A549 treated with GW870086 at 1 μM for 4 hours (cell line): ENCODE data around the gene DEFB125. TPM values are rescaled to one million over a fixed set of nuclear protein-coding genes. Genes with fewer than 3 reads are reported as not detected.

Experiments
- total RNA-seq: library from RNA; stranded (reverse); fragments of 200-300 nt; extraction: Qiagen RNA extraction; gene quantifications from 5 replicates; pipeline ENCODE4 v1.2.3, GENCODE V29; 2022; ENCODE audit warnings: low read depth

The DEFB125 gene
- not detected in 5 replicates for total RNA-seq

GRCh38 chr20:87401-87800 is at the start of gene DEFB125:
Gene DEFB125, plus strand, starts transcription at chr20:87672. Its CDS starts 38 bp downstream, at chr20:87710.

GRCh38 chr20:142290-142689 is 54.8 kb downstream of the DEFB125 start, which contains the start of gene DEFB126:
Gene DEFB126, plus strand, starts transcription at chr20:142590. Its CDS starts 39 bp downstream, at chr20:142629.

Other genes starting within 250 kb of the DEFB125 start
- not detected in 5 replicates for gene DEFB126, start 54.9 kb downstream of the DEFB125 start, total RNA-seq
- gene DEFB127, start 69.8 kb downstream of the DEFB125 start, total RNA-seq, result not detected in 5 replicates
- gene DEFB128, start 102.0 kb downstream of the DEFB125 start, total RNA-seq, result not detected in 5 replicates
- gene DEFB129, start 139.6 kb downstream of the DEFB125 start, total RNA-seq, result not detected in 5 replicates
- not detected in 5 replicates for gene DEFB132, start 170.1 kb downstream of the DEFB125 start, total RNA-seq
- 10.3 to 11.9 TPM (median 11.8 TPM) in 5 replicates for gene C20orf96, start 203.1 kb downstream of the DEFB125 start, total RNA-seq
- gene ZCCHC3, start 209.9 kb downstream of the DEFB125 start, total RNA-seq, result 17.4 to 22.4 TPM (median 21.7 TPM) in 5 replicates
- 18.8 to 25.4 TPM (median 23.4 TPM) in 5 replicates for gene SOX12, start 237.9 kb downstream of the DEFB125 start, total RNA-seq